ENCODE measurements around the gene CX3CL1.
"Not testable (repeated sequence)": the region's sequence is repeated elsewhere in the genome, so short reads cannot be mapped to it uniquely, and the experiment has no call there.

The CX3CL1 gene

DNA sequence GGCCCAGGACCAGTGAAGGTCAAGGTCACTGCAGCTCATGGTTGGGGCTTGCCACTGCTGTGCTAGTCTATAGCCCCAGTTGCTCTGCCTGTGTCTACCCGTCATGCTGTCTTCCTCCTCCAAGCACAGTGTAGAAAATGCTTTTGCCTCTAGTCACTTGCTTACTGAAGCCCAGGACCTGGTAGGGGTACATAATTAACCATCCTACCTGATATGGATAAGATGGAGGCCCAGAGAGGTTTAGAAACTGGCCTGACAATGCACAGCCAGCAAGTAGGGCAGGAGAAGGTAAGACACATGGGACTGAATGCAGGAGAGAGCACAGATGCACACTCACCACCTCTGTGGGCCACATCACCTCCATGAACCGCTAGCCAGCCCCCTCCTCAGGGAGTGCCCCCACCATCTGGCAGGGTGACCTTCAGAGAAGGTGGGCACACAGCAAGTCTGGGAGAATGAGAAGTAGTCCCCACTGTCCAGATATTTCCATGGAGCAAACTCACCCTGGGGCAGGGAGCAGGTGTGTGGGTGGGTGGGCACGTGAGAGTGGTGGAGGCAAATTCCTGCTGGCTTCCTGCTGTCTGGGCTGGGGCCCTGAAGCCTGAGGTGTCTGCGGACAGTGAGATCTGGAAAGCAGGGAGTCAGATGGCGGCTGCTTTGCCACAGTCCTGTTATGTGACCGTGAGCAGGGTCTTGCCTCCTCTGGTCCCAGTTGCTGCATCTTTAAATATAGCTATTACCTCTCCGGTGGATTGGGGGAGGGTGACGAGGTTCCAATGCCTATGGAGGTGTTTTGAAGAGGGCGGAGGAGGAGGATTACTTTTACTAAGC is 1.0 kb downstream of the CX3CL1 start:
- Histone ChIP-seq H3K36me3 (ENCODE audit: control insufficient read depth, insufficient read depth, low read length) (no peaks in the 10 kb centered on the region), H3K4me1 (ENCODE audit: control insufficient read depth, insufficient read depth, low read length, poor library complexity, severe bottlenecking) (peaks cover 35% of the 10 kb centered on the region), H3K4me3 (ENCODE audit: extremely low read depth, insufficient read depth, low read length, poor library complexity, severe bottlenecking) (peak overlapping the region; percentile 31), H3K27ac (ENCODE audit: low read depth, low read length, severe bottlenecking) (no peak overlapping the region), H3K9me3 (ENCODE audit: control insufficient read depth, low read length) (no peaks in the 10 kb centered on the region)
- 79 to 90% methylated on average over 5 of the region's 9 CpGs for WGBS, 2 experiments (ENCODE audit: insufficient coverage in 2 of 2)

DNA sequence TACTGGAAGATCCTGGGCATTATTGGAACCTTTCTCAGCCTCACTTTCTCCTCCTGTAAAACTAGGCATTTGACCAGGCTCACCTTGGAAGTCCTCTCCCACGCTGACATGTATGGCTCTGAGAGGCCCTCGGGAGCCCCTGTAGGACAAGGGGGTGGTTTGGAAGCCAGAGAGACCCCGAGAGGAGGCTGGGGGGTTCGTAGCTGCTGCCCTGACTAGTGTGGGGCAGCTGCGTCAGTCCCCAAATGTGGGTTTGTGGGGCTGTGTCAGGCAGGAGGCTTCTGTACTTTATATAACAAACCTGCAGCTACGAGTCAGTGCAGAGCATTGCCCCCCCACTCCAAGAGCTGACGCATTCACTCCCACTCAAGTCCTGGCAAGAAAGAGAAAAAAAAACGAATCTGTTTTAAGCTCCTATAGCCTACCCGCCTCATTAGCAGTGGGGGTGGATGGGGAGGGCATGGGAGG is 1.8 kb downstream of the CX3CL1 start:
- Histone ChIP-seq H3K4me1 (ENCODE audit: control insufficient read depth, insufficient read depth, low read length, poor library complexity, severe bottlenecking) (peaks cover 38% of the 10 kb centered on the region), H3K4me3 (ENCODE audit: extremely low read depth, insufficient read depth, low read length, poor library complexity, severe bottlenecking) (no peak overlapping the region), H3K9me3 (ENCODE audit: control insufficient read depth, low read length) (no peaks in the 10 kb centered on the region), H3K36me3 (ENCODE audit: control insufficient read depth, insufficient read depth, low read length) (no peaks in the 10 kb centered on the region), H3K27ac (ENCODE audit: low read depth, low read length, severe bottlenecking) (no peak overlapping the region)
- WGBS, 2 experiments (ENCODE audit: insufficient coverage in 2 of 2): 40 to 90% methylated on average over 1 to 2 of the region's 9 CpGs

DNA sequence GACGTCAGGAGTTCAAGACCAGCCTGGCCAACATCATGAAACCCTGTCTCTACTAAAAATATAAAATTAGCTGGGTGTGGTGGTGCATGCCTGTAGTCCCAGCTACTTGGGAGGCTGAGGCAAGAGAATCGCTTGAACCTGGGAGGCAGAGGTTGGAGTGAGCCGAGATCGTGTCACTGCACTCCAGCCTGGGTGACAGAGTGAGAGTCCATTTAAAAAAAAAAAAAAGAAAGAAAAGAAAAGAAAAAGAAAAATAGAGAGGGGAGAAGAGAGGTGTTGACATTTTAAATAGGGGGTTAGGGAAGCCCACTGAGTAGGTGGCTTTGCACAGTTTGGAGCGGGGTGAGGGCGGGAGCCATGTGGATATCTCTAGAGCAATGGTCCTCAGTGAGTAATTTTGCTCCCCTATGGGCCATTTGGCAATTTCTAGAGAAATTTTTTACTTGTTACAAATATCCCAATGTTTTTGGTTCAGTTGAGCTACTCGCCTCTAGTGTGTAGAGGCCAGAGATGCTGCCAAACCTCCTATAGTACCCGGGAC is 2.7 kb downstream of the CX3CL1 start:
- H3K27ac ChIP-seq (ENCODE audit: low read depth, low read length, severe bottlenecking); H3K4me3 ChIP-seq (ENCODE audit: extremely low read depth, insufficient read depth, low read length, poor library complexity, severe bottlenecking); H3K9me3 ChIP-seq (ENCODE audit: control insufficient read depth, low read length); H3K36me3 ChIP-seq (ENCODE audit: control insufficient read depth, insufficient read depth, low read length): not testable (repeated sequence)
- 98 to 99% methylated on average over 6 to 7 of the region's 8 CpGs for WGBS, 2 experiments (ENCODE audit: insufficient coverage in 2 of 2)
- H3K4me1 ChIP-seq (ENCODE audit: control insufficient read depth, insufficient read depth, low read length, poor library complexity, severe bottlenecking): peaks cover 38% of the 10 kb centered on the region

DNA sequence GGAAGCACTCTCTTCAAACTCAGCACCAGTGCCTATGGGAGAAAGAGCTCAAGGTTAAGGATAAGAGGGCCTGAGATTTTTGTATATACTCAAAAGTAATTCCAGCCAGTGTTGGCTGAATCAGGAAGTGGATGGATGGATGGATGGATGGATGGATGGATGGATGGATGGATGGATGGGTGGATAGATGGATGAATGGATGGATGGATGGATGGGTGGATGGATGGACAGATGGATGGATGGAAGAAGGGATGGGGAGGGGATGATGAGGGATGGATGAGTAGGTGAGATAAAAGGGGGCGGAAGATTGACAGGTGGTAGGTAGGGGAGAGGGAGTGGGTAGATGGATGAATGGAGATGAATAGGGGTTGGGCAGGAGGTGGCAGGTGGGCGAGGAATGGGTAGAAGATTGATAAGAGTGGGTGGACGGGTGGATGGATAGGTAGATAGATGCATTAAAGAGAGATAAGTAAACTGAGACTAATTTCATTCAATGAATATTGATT is 4.1 kb downstream of the CX3CL1 start:
- Histone ChIP-seq H3K4me3 (ENCODE audit: extremely low read depth, insufficient read depth, low read length, poor library complexity, severe bottlenecking) (no peak overlapping the region), H3K9me3 (ENCODE audit: control insufficient read depth, low read length) (no peaks in the 10 kb centered on the region), H3K36me3 (ENCODE audit: control insufficient read depth, insufficient read depth, low read length) (no peaks in the 10 kb centered on the region), H3K4me1 (ENCODE audit: control insufficient read depth, insufficient read depth, low read length, poor library complexity, severe bottlenecking) (peaks cover 38% of the 10 kb centered on the region), H3K27ac (ENCODE audit: low read depth, low read length, severe bottlenecking) (no peak overlapping the region)
- WGBS, 2 experiments (ENCODE audit: insufficient coverage in 2 of 2): 98 to 100% methylated on average over 2 to 3 of the region's 3 CpGs

DNA sequence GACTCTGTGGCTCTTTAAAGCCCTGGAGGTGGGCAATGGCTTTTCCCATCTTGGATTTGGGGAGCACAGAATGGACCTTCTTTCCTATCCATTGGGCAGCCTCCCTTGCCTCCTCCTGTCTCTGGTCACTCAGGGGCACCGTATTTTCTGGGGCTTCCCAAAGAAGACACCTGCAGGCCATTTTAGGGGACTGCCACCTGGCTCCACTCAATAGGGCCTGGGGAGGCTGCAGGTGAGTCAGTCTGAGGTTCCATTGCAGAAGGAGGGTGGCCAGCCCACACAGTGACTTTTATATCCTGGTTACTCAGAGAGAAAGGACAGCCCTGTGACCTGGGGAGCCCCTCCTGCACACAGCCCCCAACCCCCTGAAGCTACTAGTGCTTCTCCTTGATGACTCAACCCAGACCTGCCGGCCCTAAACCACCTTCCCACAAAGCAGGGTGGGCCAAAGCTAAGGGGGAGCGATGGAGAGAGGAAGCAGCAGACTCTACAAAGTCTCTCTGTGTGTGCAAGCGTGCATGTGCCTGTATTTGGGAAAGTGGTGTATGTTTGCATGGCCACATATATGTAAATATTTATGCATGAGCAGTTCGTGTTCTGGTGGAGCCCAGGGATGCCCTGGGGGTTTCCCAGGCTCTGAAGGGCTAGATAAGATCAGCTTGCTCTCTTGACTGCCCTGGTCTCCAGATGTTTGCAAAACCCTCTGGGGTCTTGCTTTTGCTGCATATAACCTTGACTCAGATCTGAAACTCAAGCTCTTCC is 5.0 kb downstream of the CX3CL1 start:
- peak overlapping the region; percentile 88 for H3K27ac ChIP-seq (ENCODE audit: low read depth, low read length, severe bottlenecking)
- peaks cover 30% of the 10 kb centered on the region for H3K4me1 ChIP-seq (ENCODE audit: control insufficient read depth, insufficient read depth, low read length, poor library complexity, severe bottlenecking)
- no peaks in the 10 kb centered on the region for H3K9me3 ChIP-seq (ENCODE audit: control insufficient read depth, low read length)
- H3K36me3 ChIP-seq (ENCODE audit: control insufficient read depth, insufficient read depth, low read length): no peaks in the 10 kb centered on the region
- H3K4me3 ChIP-seq (ENCODE audit: extremely low read depth, insufficient read depth, low read length, poor library complexity, severe bottlenecking): no peak overlapping the region
- WGBS, 2 experiments (ENCODE audit: insufficient coverage in 2 of 2): 74 to 76% methylated on average over 3 to 4 of the region's 5 CpGs

DNA sequence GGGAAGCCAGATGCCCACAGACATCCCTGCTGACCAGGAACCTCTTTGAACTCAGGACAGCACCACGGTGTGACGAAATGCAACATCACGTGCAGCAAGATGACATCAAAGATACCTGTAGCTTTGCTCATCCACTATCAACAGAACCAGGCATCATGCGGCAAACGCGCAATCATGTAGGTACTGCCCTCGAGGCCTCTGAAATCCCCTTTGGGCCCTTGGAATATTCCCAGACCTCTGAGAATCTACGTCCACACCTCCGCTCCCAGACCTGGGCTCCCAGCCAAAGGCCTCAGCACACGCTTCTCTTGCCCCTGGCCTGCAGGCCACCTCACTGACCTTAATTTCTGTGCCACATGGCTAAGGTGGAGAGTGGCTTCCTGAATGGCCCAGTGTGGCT is 7.3 kb downstream of the CX3CL1 start:
- WGBS, 2 experiments (ENCODE audit: insufficient coverage in 2 of 2): 96 to 99% methylated on average over 8 to 9 of the region's 10 CpGs
- H3K36me3 ChIP-seq (ENCODE audit: control insufficient read depth, insufficient read depth, low read length): no peaks in the 10 kb centered on the region
- no peak overlapping the region for H3K4me3 ChIP-seq (ENCODE audit: extremely low read depth, insufficient read depth, low read length, poor library complexity, severe bottlenecking)
- H3K27ac ChIP-seq (ENCODE audit: low read depth, low read length, severe bottlenecking): no peak overlapping the region
- H3K9me3 ChIP-seq (ENCODE audit: control insufficient read depth, low read length): no peaks in the 10 kb centered on the region
- peaks cover 26% of the 10 kb centered on the region for H3K4me1 ChIP-seq (ENCODE audit: control insufficient read depth, insufficient read depth, low read length, poor library complexity, severe bottlenecking)

DNA sequence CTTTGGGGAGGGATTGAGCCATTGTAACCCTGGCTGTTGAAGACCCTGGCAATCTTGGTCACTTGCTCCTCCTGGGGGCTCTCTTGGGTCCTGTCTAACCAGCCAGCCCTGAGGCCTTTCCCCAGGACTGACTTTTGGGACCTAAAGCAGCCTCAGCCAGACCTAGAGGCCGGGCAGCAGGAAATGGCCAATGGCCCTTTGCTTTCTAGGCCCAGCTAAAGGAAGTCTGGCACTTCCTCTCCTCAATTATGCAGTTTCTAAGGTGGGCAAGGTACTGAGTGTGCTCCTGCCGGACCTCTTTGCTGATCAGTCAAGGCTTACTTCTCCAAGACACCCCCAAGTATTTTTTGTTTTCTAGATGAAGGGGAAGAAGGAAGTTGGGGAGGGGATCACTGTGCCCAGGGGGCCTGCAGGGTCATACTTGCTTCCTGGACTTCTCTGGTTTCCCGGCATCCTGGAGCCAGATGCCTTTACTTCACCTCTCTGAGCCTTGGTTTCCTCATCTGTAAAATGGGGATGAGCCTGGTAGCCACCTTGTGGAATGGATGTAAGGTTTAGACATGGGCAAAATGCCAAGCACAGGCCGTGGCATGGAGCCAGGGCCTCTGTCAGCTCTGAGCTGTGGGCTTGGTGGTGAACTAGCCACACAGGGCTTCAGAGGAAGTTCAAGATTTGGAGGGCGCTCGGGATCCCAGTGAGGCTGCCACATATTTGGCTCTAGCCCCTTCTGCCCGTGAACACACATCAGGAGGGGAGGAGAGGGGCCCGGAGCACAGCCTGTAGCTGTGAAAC is 8.6 kb downstream of the CX3CL1 start:
- no peak overlapping the region for H3K4me3 ChIP-seq (ENCODE audit: extremely low read depth, insufficient read depth, low read length, poor library complexity, severe bottlenecking)
- peaks cover 26% of the 10 kb centered on the region for H3K4me1 ChIP-seq (ENCODE audit: control insufficient read depth, insufficient read depth, low read length, poor library complexity, severe bottlenecking)
- no peak overlapping the region for H3K27ac ChIP-seq (ENCODE audit: low read depth, low read length, severe bottlenecking)
- H3K36me3 ChIP-seq (ENCODE audit: control insufficient read depth, insufficient read depth, low read length): no peaks in the 10 kb centered on the region
- no peaks in the 10 kb centered on the region for H3K9me3 ChIP-seq (ENCODE audit: control insufficient read depth, low read length)
- 89 to 100% methylated on average over 5 to 6 of the region's 8 CpGs for WGBS, 2 experiments (ENCODE audit: insufficient coverage in 2 of 2)

DNA sequence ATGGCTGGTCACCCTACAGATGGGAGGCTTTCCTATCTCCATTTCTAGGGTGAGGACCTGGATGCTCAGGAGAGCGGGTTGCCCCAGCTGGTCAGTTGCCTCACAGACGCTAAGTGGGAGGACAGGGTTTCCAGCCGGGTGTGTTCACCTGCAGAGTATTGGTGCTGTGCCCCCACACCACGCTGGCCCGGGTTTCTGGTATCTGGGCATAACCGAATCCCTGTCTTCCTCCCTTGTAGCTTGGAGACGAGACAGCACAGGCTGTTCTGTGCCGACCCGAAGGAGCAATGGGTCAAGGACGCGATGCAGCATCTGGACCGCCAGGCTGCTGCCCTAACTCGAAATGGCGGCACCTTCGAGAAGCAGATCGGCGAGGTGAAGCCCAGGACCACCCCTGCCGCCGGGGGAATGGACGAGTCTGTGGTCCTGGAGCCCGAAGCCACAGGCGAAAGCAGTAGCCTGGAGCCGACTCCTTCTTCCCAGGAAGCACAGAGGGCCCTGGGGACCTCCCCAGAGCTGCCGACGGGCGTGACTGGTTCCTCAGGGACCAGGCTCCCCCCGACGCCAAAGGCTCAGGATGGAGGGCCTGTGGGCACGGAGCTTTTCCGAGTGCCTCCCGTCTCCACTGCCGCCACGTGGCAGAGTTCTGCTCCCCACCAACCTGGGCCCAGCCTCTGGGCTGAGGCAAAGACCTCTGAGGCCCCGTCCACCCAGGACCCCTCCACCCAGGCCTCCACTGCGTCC is 9.7 kb downstream of the CX3CL1 start:
- no peaks in the 10 kb centered on the region for H3K36me3 ChIP-seq (ENCODE audit: control insufficient read depth, insufficient read depth, low read length)
- H3K4me1 ChIP-seq (ENCODE audit: control insufficient read depth, insufficient read depth, low read length, poor library complexity, severe bottlenecking): peaks cover 23% of the 10 kb centered on the region
- no peak overlapping the region for H3K4me3 ChIP-seq (ENCODE audit: extremely low read depth, insufficient read depth, low read length, poor library complexity, severe bottlenecking)
- no peaks in the 10 kb centered on the region for H3K9me3 ChIP-seq (ENCODE audit: control insufficient read depth, low read length)
- H3K27ac ChIP-seq (ENCODE audit: low read depth, low read length, severe bottlenecking): no peak overlapping the region
- WGBS, 2 experiments (ENCODE audit: insufficient coverage in 2 of 2): 94 to 96% methylated on average over 32 to 33 of the region's 35 CpGs

DNA sequence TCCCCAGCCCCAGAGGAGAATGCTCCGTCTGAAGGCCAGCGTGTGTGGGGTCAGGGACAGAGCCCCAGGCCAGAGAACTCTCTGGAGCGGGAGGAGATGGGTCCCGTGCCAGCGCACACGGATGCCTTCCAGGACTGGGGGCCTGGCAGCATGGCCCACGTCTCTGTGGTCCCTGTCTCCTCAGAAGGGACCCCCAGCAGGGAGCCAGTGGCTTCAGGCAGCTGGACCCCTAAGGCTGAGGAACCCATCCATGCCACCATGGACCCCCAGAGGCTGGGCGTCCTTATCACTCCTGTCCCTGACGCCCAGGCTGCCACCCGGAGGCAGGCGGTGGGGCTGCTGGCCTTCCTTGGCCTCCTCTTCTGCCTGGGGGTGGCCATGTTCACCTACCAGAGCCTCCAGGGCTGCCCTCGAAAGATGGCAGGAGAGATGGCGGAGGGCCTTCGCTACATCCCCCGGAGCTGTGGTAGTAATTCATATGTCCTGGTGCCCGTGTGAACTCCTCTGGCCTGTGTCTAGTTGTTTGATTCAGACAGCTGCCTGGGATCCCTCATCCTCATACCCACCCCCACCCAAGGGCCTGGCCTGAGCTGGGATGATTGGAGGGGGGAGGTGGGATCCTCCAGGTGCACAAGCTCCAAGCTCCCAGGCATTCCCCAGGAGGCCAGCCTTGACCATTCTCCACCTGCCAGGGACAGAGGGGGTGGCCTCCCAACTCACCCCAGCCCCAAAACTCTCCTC is 10.4 kb downstream of the CX3CL1 start:
- no peak overlapping the region for H3K4me3 ChIP-seq (ENCODE audit: extremely low read depth, insufficient read depth, low read length, poor library complexity, severe bottlenecking)
- H3K9me3 ChIP-seq (ENCODE audit: control insufficient read depth, low read length): no peaks in the 10 kb centered on the region
- peaks cover 16% of the 10 kb centered on the region for H3K4me1 ChIP-seq (ENCODE audit: control insufficient read depth, insufficient read depth, low read length, poor library complexity, severe bottlenecking)
- no peak overlapping the region for H3K27ac ChIP-seq (ENCODE audit: low read depth, low read length, severe bottlenecking)
- WGBS, 2 experiments (ENCODE audit: insufficient coverage in 2 of 2): 97 to 98% methylated on average over 9 to 12 of the region's 16 CpGs
- no peaks in the 10 kb centered on the region for H3K36me3 ChIP-seq (ENCODE audit: control insufficient read depth, insufficient read depth, low read length)
